ENCODE measurements around the gene DPY19L1.

DNA sequence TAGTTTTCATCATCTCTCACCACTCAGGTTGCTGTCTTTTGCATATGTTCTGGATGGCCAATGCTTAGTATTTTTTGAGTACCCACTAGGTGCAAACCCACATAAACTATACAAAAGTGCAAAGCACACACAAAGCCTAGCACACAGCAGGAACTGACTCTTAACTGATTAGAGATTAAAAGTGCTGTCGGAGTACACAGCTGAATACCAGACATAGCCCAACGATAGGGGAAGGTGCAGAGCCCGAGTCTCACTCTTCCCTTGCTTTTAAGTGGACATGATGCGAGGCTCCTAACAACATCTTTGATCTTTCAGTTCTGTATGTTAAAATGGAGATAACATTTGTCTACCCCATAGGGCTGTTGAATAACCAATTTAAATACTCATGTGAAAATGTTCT, 90.8 kb downstream of the DPY19L1 start:
- TF ChIP-seq POLR2AphosphoS5 (IDR thresholded peaks at IDR 0.05) (no peak), EZH2 (IDR thresholded peaks at IDR 0.05; ENCODE audit: borderline replicate concordance, insufficient read depth, low read length, poor library complexity, severe bottlenecking) (no peak), RAD21 (conservative IDR thresholded peaks at IDR 0.05) (no peak), TAF1 (IDR thresholded peaks at IDR 0.05; ENCODE audit: low read depth) (no peak), SMC3 (conservative IDR thresholded peaks at IDR 0.05; ENCODE audit: poor library complexity) (no peak), MXI1 (conservative IDR thresholded peaks at IDR 0.05; ENCODE audit: poor library complexity, severe bottlenecking) (no peak)
- TF ChIP-seq, protein P1, sequence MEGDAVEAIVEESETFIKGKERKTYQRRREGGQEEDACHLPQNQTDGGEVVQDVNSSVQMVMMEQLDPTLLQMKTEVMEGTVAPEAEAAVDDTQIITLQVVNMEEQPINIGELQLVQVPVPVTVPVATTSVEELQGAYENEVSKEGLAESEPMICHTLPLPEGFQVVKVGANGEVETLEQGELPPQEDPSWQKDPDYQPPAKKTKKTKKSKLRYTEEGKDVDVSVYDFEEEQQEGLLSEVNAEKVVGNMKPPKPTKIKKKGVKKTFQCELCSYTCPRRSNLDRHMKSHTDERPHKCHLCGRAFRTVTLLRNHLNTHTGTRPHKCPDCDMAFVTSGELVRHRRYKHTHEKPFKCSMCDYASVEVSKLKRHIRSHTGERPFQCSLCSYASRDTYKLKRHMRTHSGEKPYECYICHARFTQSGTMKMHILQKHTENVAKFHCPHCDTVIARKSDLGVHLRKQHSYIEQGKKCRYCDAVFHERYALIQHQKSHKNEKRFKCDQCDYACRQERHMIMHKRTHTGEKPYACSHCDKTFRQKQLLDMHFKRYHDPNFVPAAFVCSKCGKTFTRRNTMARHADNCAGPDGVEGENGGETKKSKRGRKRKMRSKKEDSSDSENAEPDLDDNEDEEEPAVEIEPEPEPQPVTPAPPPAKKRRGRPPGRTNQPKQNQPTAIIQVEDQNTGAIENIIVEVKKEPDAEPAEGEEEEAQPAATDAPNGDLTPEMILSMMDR (IDR thresholded peaks at IDR 0.05; ENCODE audit: poor library complexity, severe bottlenecking): no peak
- TF ChIP-seq, protein P2, sequence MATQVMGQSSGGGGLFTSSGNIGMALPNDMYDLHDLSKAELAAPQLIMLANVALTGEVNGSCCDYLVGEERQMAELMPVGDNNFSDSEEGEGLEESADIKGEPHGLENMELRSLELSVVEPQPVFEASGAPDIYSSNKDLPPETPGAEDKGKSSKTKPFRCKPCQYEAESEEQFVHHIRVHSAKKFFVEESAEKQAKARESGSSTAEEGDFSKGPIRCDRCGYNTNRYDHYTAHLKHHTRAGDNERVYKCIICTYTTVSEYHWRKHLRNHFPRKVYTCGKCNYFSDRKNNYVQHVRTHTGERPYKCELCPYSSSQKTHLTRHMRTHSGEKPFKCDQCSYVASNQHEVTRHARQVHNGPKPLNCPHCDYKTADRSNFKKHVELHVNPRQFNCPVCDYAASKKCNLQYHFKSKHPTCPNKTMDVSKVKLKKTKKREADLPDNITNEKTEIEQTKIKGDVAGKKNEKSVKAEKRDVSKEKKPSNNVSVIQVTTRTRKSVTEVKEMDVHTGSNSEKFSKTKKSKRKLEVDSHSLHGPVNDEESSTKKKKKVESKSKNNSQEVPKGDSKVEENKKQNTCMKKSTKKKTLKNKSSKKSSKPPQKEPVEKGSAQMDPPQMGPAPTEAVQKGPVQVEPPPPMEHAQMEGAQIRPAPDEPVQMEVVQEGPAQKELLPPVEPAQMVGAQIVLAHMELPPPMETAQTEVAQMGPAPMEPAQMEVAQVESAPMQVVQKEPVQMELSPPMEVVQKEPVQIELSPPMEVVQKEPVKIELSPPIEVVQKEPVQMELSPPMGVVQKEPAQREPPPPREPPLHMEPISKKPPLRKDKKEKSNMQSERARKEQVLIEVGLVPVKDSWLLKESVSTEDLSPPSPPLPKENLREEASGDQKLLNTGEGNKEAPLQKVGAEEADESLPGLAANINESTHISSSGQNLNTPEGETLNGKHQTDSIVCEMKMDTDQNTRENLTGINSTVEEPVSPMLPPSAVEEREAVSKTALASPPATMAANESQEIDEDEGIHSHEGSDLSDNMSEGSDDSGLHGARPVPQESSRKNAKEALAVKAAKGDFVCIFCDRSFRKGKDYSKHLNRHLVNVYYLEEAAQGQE (IDR thresholded peaks at IDR 0.05; ENCODE audit: borderline replicate concordance): no peak

All from neural cell (in vitro differentiated cells).